Activated naive CD4-positive, alpha-beta T cell treated with anti-CD3 and anti-CD28 coated beads, Interleukin-2, amount 50 U/mL, for 72 hours (primary cell): ENCODE data around the gene RUFY1. TPM values are rescaled to one million over a fixed set of nuclear protein-coding genes. Genes with fewer than 3 reads are reported as not detected.

Experiments
- ATAC-seq, 2 donors: fragments of 150-1000 bp; cut with Tn5 transposase; 2 replicates each; pipeline ENCODE4 v1.10.0; 2021; ENCODE audit warnings: mild to moderate bottlenecking in 2 of 2, moderate library complexity in 2 of 2
- DNase-seq, 2 donors: peaks; one replicate each; pipeline ENCODE4 v3.0.0; 2021 to 2022; ENCODE audit warnings: low spot score in 2 of 2
- H3K27ac Mint-ChIP-seq, 2 donors: one replicate each; pipeline ENCODE4 v1.8.0; 2022; ENCODE audit warnings: mild to moderate bottlenecking in 2 of 2, mixed read lengths in 2 of 2
- H3K36me3 Mint-ChIP-seq, 2 donors: one replicate each; pipeline ENCODE4 v1.8.0; 2022; ENCODE audit warnings: mixed read lengths in 2 of 2
- H3K9me3 Mint-ChIP-seq, 2 donors: one replicate each; pipeline ENCODE4 v1.8.0; 2022; ENCODE audit warnings: mixed read lengths in 2 of 2
- total RNA-seq, 2 donors: library from RNA; stranded (reverse); gene quantifications; one replicate each; pipeline ENCODE4 v1.2.3, GENCODE V29; 2022

The RUFY1 gene
- total RNA-seq, 2 donors from 2014 or later, result 30.7 to 60.9 TPM

DNA sequence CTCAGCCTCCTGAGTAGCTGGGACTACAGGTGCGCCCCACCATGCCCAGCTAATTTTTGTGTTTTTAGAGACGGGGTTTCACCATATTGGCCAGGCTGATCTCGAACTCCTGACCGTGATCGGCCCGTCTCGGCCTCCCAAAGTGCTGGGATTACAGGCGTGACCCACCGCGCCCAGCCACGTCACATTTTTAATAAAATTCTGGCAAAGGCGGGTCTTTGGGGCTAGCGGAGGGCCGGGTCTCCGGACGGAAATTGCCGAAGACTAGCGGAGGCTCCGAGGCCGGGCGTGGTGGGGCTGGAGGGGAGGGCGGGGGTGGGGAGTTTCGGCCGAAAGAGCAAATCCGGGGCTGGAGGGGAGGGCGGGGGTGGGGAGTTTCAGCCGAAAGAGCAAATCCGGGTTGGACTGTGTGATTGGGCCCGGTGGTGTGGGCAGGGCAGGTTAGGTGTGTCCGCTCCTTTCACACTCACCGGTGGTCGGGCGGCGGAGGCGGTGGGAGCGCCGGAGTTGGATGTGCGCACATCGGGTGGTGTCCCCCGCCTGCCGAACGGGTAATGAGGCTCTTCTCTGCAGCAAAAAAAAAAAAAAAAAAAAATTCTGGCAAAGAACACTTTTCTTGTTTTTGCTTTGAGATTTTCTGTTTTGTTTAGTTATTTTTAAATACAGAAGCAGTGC, 27.1 kb downstream of the RUFY1 start:
- H3K27ac Mint-ChIP-seq, result no peak overlapping the region
- no peak for DNase-seq
- ATAC-seq, result no peak
- H3K36me3 Mint-ChIP-seq, result no peaks in the 10 kb centered on the region
- H3K9me3 Mint-ChIP-seq, result no peaks in the 10 kb centered on the region

DNA sequence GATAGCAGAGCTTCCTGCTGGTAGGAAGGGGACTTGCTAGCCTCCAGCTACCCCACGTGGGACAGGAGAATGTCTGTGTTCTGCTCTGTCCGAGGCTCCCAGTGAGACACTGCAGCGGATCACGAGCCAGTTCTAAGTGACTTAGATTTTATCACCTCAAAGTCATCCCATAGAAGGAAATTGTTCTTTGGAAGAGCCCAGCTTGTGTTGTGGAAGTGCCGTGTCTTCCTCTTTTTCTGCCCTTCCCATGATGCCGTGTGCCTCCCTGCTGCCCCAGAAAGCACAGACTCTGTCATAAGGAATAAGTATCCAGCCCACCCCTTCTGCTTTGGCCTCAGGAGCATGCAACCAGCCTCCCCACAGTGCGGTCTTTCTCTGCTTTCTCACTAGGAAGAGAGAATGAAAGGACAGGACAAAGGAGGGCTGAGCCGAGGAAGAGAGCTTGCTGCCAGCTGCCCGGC, 35.6 kb downstream of the RUFY1 start:
- Mint-ChIP-seq H3K9me3 (no peaks in the 10 kb centered on the region), H3K36me3 (no peaks in the 10 kb centered on the region), H3K27ac (peak overlapping the region; percentile 30 to 72)
- DNase-seq (no peak), ATAC-seq (no peak)

DNA sequence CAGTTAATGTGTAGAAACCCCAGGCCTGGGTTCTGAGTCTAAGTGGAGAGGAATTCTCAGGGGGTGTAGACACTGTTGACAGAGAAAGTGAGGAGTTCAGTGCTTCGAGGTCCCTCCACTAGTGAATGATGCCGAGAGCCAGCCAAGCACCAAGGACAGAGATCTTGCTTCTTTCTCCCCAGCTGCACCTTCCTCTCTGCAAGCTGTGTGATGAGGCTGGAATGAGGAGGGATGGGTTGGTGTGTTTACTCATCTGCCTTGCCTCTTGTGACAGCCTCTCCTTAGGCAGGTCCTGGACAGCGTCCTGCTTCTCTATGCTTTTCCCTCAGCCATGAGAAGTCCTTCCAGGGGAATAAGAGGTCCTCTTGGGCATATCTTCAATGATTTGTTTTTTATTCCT, 37.8 kb downstream of the RUFY1 start:
- DNase-seq (no peak), ATAC-seq (no peak)
- H3K27ac Mint-ChIP-seq, result no peak overlapping the region
- no peaks in the 10 kb centered on the region for H3K9me3 Mint-ChIP-seq
- no peaks in the 10 kb centered on the region for H3K36me3 Mint-ChIP-seq

DNA sequence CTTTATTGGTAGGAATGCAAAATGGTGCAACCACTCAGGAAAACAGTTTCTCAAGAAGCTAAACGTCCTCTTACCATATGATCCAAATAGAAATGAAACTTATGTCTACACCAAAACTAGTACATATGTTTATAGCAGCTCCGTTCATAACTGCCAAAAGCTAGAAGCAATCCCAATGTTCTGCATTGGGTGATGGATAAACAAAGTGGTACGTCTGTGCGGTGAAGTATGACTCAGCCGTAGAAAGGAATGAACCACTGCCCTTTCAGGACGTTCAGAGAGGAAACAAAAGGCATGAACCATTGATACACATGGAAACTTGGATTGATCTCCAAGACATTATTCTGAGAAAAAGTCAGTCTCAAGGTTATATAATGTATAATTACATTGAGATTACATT, 45.6 kb downstream of the RUFY1 start:
- ATAC-seq (no peak), DNase-seq (no peak)
- H3K27ac Mint-ChIP-seq, result no peak overlapping the region
- H3K36me3 Mint-ChIP-seq, result peaks cover 0 to 11% of the 10 kb centered on the region in 2 donors
- no peaks in the 10 kb centered on the region for H3K9me3 Mint-ChIP-seq

DNA sequence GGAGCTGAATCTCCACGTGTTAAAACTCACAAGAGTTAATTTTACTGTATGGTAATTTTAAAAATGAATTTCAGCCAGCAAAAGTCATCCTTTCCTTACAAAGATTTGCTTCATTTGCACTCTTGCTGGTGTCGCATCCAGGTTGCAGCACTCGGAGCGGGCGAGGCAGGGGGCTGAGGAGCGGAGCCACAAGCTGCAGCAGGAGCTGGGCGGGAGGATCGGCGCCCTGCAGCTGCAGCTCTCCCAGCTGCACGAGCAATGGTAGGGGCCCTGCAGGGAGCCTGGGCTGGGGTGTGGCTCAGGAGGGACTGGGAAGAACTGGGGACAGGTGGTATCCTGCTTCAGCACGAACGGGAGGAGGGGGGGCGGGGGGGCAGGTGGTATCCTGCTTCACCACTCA, 46.1 kb downstream of the RUFY1 start:
- no peak for ATAC-seq
- no peaks in the 10 kb centered on the region for H3K9me3 Mint-ChIP-seq
- DNase-seq, result peak in 1 of 2 donors; percentile 6
- H3K36me3 Mint-ChIP-seq, result peaks cover 0 to 11% of the 10 kb centered on the region in 2 donors
- no peak overlapping the region for H3K27ac Mint-ChIP-seq

DNA sequence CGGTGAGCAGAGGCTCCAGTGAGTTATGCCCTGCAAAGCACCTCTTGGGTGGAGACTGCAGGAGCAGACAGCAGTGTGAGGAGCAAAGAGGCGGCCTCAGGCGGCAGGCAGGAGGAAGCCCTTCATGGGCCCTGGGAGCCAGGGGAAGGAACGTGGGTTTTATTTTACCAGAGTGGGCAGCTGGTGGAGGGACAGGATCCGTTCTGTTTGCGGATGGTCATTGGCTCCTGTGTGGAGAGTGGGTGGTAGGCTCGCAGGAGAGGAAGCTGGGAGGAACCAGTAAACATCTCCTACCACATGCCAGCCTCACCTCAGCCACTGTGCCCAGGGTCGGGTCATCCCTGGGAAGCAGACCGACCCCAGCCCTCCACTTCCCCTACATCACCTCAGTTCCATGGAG, 48.7 kb downstream of the RUFY1 start:
- DNase-seq (peak in 1 of 2 donors; percentile 35), ATAC-seq (no peak)
- Mint-ChIP-seq H3K36me3 (peaks cover 0 to 6% of the 10 kb centered on the region in 2 donors), H3K9me3 (no peaks in the 10 kb centered on the region), H3K27ac (peak overlapping the region in 1 of 2 donors; percentile 68)

DNA sequence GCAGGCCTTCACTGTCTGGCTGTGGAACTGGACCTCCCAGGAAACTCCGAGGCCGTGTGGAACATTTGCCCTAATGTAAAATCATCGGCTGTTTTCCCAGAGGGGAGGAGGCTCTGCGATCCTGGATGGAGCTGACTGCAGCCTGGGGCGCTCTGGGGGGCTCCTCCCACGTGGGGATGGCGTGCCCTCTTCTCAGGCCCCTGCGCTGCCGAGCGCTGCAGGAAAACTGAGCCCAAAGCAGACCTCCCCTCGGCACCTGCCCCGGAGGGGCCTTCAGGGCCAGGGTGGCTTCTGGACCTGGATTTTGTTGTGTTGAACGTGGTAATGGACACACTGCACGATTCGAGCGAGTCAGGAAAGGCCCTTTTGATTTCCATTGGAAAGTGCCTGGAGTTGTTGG, 49.2 kb downstream of the RUFY1 start:
- no peaks in the 10 kb centered on the region for H3K9me3 Mint-ChIP-seq
- no peak for ATAC-seq
- H3K27ac Mint-ChIP-seq, result no peak overlapping the region
- peak in 1 of 2 donors; percentile 41 for DNase-seq
- H3K36me3 Mint-ChIP-seq, result peaks cover 0 to 6% of the 10 kb centered on the region in 2 donors

DNA sequence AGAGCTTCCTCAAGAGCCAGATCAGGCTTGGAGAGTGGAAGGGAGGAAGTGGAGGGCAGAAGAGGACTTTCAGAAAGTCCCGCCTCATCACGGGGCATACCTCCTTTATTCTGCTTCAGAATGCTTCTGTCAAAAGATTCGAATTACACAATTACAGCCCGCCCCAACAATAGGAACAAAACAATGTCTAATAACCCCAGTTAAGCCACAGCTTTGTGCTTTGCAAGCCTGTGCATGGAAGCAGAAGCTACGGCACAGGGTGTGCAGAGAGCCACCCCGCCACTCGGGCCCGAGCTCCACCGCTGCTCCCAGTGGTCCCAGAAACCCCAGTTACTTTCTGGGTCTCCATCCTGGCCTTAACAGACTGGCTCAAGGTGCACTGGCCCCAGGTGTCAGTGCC, 49.6 kb downstream of the RUFY1 start:
- no peak overlapping the region for H3K27ac Mint-ChIP-seq
- no peak for DNase-seq
- ATAC-seq, result no peak
- H3K36me3 Mint-ChIP-seq, result peaks cover 0 to 6% of the 10 kb centered on the region in 2 donors
- no peaks in the 10 kb centered on the region for H3K9me3 Mint-ChIP-seq

DNA sequence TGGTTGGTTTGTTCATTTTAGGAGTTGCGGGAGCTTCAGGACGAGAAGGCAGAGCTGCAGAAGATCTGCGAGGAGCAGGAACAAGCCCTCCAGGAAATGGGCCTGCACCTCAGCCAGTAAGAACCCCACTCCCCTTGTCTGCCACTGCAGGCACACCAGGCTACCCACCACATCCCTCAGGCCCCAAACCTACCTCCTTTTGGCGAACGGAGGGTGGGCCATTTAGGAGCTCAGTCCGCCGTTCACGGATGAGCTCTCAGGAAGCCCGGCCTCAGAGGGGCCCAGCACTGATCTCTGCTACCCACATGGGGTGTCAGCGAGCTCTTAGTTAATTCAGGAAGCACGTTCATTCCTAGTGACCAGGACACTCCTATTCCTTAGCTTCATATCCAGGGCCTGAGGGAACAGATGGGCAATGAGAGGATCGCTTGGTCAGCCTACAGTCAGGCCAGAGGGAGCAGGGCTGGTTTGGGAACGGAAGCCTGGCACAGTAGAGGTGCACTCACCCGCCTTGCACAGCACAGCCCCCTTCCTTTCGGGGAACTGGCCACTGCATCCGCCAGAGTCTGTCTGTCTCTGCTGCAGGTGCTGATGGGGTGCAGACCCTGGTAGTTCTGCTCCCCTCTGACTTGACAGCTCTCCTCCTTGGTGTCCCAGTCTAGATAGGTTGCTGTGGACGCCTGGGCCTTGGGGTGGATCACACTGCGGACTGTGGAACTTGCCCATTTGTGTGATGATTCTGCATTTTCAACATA, 51.7 kb downstream of the RUFY1 start:
- Mint-ChIP-seq H3K9me3 (no peaks in the 10 kb centered on the region), H3K36me3 (peaks cover 0 to 6% of the 10 kb centered on the region in 2 donors), H3K27ac (peak overlapping the region in 1 of 2 donors; percentile 68)
- ATAC-seq (no peak), DNase-seq (no peak)

DNA sequence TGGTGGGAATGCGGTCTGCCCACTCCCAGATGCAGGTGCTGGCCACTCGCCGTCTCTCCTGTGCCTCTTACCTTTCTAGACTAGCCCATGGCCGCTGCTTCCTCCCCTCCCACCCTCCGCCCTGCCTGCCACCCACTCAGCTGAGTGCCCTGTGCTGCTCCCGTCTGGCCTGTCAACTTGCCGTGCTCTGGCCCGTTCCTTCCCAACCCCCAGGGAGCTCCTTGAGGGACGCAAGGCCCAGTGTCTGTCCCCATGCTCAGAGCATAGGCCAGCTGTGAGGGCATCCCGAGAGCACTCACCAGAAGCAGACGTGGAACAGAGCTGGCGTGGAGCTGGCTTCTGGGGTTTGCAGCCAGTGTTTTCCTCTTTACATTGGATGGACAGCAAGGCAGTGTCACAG, 53.0 kb downstream of the RUFY1 start:
- peaks cover 0 to 6% of the 10 kb centered on the region in 2 donors for H3K36me3 Mint-ChIP-seq
- no peak overlapping the region for H3K27ac Mint-ChIP-seq
- DNase-seq, result no peak
- no peak for ATAC-seq
- no peaks in the 10 kb centered on the region for H3K9me3 Mint-ChIP-seq

DNA sequence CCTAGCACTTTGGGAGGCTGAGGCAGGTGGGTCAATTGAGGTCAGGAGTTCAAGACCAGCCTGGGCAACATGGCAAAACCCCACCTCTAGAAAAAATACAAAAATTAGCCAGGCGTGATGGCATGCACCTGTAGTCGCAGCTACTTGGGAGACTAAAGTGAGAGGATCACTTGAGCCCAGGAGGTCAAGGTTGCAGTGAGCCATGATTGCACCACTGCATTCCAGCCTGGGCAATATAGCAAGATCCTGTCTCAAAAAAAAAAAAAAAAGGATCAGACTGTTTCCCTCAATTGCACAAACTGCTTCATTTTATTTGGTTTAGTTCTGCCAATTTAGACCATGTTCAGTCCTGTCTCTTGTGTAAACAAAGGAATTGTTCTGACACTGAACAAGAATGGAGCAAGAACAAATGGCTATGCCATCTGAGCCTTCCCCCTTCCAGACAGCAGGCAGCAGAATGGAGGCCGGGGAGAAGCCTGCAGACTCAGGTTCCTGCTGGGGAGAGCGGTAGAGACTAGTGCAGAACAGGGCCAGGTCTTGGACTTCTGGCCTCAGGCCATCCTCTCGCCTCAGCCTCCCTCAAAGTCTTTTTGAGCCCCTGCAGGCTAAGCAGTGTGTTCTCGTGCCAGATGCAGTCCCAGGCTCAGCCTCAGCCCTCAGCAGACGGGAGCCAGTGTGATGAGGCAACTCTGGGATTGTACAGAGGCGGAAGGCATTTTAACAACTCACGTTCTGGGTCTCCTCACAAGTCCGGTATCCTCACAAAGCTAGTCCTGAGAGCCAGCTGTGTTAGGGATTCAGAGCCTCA, 54.9 kb downstream of the RUFY1 start:
- DNase-seq (no peak), ATAC-seq (no peak)
- no peaks in the 10 kb centered on the region for H3K36me3 Mint-ChIP-seq
- H3K27ac Mint-ChIP-seq, result peak overlapping the region; percentile 18 to 70
- no peaks in the 10 kb centered on the region for H3K9me3 Mint-ChIP-seq

DNA sequence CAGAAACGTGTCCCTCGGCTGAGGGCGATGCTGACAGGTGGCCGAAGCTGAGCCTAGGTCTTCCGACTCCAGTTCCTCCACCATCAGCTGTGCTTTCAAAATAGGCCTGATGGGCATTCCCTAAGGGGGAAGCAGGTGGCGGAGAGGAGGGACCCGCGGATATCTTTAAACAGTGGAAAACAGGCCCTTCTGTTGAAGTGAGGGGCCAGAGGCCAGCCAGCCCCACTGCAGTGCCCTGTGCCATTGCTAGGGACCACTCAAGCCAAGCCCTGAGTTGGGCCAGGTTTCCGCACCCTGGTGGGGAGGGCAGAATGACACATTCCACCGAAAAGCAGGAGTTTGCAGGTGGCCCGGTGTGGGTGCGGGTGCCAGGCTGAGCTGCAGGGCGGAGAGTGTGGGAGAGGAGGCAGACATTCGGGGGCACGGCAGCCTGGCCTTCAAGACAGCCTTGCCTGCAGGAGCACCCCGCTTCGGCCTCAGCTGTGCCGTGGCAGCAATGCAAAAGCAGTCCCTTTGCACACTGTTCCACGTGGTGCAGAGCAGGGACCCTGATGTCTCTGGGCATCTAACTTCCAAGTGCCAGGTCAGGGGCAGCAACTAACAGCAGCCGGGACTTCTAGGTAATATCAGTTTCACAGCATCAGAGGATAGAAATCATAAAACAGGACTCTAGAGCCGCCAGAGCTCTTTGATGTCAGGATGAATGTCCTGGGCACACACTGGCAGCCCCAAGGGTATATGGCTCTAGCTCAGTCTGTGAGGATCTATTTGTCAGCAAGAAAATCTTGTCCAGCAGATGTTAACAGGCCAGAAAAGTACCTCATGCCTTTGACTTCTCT, 55.9 kb downstream of the RUFY1 start:
- H3K27ac Mint-ChIP-seq, result peak overlapping the region; percentile 70 to 77
- H3K36me3 Mint-ChIP-seq, result no peaks in the 10 kb centered on the region
- ATAC-seq, result peak in 1 of 2 donors; percentile 4
- no peaks in the 10 kb centered on the region for H3K9me3 Mint-ChIP-seq
- DNase-seq, result no peak

DNA sequence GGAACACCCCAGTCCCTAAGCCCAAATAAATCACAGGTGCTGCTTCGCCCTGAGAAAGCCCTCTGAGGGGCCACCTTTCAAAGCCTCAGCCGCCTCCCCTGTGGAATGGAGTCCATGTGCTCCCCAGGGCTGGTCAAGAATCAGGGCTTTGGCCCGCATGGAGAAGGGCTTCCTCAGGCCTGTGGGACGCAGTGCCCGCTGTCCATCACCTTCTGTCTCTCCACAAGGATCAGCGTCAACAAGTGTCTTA, 56.5 kb downstream of the RUFY1 start:
- Mint-ChIP-seq H3K9me3 (no peaks in the 10 kb centered on the region), H3K27ac (peak overlapping the region; percentile 24 to 74), H3K36me3 (no peaks in the 10 kb centered on the region)
- peak in 1 of 2 donors; percentile 0 for ATAC-seq
- no peak for DNase-seq

DNA sequence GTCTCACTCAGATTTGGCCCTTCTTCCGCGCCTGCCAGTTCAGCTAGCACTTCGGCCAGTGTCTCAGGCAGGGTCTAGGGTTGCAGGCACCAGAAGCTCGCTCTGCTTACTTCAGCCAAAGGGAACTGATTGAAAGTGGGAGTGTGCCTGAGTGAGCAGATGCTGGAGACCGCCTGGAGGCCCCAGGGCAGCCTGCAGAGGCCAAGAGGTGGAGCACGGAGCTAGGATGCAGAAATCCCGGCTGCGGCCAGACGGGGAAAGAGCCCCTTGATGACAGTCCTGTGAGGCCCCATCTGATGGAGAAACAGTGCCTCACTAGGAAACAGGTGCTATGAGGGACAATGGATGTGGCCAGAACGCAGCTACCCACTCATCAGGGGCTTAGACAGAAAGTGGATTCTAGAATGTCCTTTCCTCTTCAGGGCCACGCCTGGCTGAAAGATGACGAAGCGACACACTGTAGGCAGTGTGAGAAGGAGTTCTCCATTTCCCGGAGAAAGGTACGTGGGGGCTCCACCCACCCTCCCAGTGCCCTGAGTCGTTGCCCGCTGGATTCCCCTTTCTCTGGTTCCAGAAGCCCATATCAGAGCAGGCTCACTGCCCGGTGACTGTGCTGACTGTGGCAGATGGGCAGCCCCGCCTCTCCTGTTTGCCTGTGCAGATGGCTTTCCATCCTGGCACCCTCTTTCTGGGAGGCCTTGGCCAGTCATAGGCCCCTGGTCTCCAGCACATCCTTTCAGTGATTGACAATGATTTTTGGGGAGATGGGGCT, 57.0 kb downstream of the RUFY1 start:
- H3K9me3 Mint-ChIP-seq, result no peaks in the 10 kb centered on the region
- DNase-seq, result no peak
- peak overlapping the region; percentile 24 to 88 for H3K27ac Mint-ChIP-seq
- no peaks in the 10 kb centered on the region for H3K36me3 Mint-ChIP-seq
- ATAC-seq, result peak in 1 of 2 donors; percentile 9

DNA sequence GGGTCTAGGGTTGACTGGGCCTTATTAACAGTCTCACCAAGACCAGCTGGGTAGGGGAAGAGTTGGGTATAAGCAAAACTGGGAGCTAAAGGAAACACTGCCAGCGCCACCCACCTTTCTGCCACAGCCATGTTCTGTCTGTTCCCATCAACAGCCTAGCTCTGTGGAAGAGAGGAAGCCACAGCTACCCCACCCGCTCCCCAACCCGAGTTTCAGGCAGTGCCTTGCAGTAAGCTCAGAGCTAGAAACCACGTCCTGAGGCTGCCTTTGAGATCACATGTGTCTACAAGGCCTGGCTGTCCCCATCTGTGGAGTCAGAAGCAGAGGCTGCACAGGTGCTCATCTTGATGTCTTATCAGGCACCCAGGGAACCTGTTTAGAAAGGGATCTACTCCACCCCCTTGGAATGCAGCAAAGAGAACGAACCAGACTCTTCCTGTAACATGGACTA, 57.8 kb downstream of the RUFY1 start:
- Mint-ChIP-seq H3K36me3 (peaks cover 3 to 4% of the 10 kb centered on the region in 2 donors), H3K27ac (peak overlapping the region; percentile 24 to 88), H3K9me3 (no peaks in the 10 kb centered on the region)
- DNase-seq (no peak), ATAC-seq (peak; percentile 16 to 50)

DNA sequence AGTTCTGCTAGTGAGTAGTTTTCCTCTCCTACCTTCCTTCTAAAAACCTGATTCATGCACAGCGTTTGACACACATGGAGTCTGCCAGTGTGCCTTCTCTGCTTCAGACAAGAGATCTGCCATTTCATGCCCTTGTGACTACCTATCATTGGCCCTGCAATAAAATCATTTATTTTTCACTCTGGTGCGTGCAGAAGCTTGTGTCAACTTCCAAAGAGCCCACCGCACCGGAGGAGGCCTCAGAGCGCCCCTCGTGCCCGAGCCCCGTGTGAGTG, 59.4 kb downstream of the RUFY1 start:
- Mint-ChIP-seq H3K9me3 (no peaks in the 10 kb centered on the region), H3K27ac (peak overlapping the region; percentile 74 to 95)

More for the DNA sequence above, 59.4 kb downstream of the RUFY1 start:
- peaks cover 15 to 17% of the 10 kb centered on the region in 2 donors for H3K36me3 Mint-ChIP-seq
- DNase-seq, result no peak
- no peak for ATAC-seq
